HG03442 (cell line): ENCODE data around the gene RPL18.
"Not testable (repeated sequence)": the region's sequence is repeated elsewhere in the genome, so short reads cannot be mapped to it uniquely, and the experiment has no call there.

Source experiments
- ATAC-seq: cut with Tn5 transposase; IDR thresholded peaks from one replicate; pipeline ENCODE4 v1.9.1; 2021; ENCODE audit warnings: mild to moderate bottlenecking, moderate library complexity; ENCODE audit not compliant: unreplicated experiment

Gene RPL18

GRCh38 chr19:48618916-48619691 lies at the start of gene RPL18, which contains the start of gene SPHK2:
Gene RPL18 (minus strand): TSS chr19:48619178. CDS start chr19:48619143, 35 bp downstream.
Gene SPHK2 (plus strand): TSS chr19:48619506. CDS start chr19:48620515, 1,009 bp downstream.
- peak; percentile 85 for ATAC-seq

GRCh38 chr19:48668761-48669160 lies 49.8 kb upstream of the RPL18 start:
- no peak for ATAC-seq

GRCh38 chr19:48668332-48668731 lies 49.4 kb upstream of the RPL18 start:
- no peak for ATAC-seq

GRCh38 chr19:48665786-48666185 lies 46.8 kb upstream of the RPL18 start:
- no peak for ATAC-seq

- no peak for ATAC-seq
Observed at GRCh38 chr19:48664476-48664875, 45.5 kb upstream of the RPL18 start.

GRCh38 chr19:48663667-48664066 lies 44.7 kb upstream of the RPL18 start:
- ATAC-seq, result no peak

- no peak for ATAC-seq
Observed at GRCh38 chr19:48661711-48662090, 42.7 kb upstream of the RPL18 start.

- peak; percentile 77 for ATAC-seq
Observed at GRCh38 chr19:48660852-48661710, 42.1 kb upstream of the RPL18 start.

- ATAC-seq, result no peak
Observed at GRCh38 chr19:48659768-48660167, 40.8 kb upstream of the RPL18 start.

- ATAC-seq, result no peak
Observed at GRCh38 chr19:48658483-48658882, 39.5 kb upstream of the RPL18 start.

GRCh38 chr19:48657828-48658227 lies 38.9 kb upstream of the RPL18 start:
- not testable (repeated sequence) for ATAC-seq

- no peak for ATAC-seq
Observed at GRCh38 chr19:48656840-48657474, 38.0 kb upstream of the RPL18 start.

GRCh38 chr19:48654299-48655059 lies 35.5 kb upstream of the RPL18 start:
- ATAC-seq, result no peak

- no peak for ATAC-seq
Observed at GRCh38 chr19:48651683-48652048, 32.7 kb upstream of the RPL18 start.

- ATAC-seq, result no peak
Observed at GRCh38 chr19:48650974-48651682, 32.1 kb upstream of the RPL18 start.

GRCh38 chr19:48648134-48648533 lies 29.2 kb upstream of the RPL18 start:
- ATAC-seq, result no peak

GRCh38 chr19:48646722-48647216 lies 27.8 kb upstream of the RPL18 start:
- no peak for ATAC-seq

- ATAC-seq, result peak; percentile 58
Observed at GRCh38 chr19:48646001-48646721, 27.2 kb upstream of the RPL18 start, which contains the start of gene CA11. Gene CA11 (minus strand): TSS chr19:48646187. CDS start chr19:48645632, 555 bp downstream.

- no peak for ATAC-seq
Observed at GRCh38 chr19:48645620-48646000, 26.6 kb upstream of the RPL18 start.
